HCT116 (cell line): ENCODE measurements around the gene PDE4B. TPM values are rescaled to one million over a fixed set of nuclear protein-coding genes. Genes with fewer than 3 reads are reported as not detected.

Experiments
- ATAC-seq: fragments of 200-7000 bp; cut with Tn5 transposase; 2 replicates; pipeline ENCODE4 v1.9.1; 2020; ENCODE audit warnings: mild to moderate bottlenecking, moderate library complexity
- BruUV-seq: library from RNA; stranded (reverse); fragments of 400-500 nt; replicated peaks from 2 replicates; lab custom pipeline; 2021; lab: Mats Ljungman, UMichigan
- CTCF ChIA-PET: fragments of 300-600 bp; sonication (Branson Sonifier 250); formaldehyde crosslinking; loops from one replicate; lab custom pipeline; 2021; ENCODE audit warnings: antibody characterized with exemption; lab: Charles Lee
- POLR2A ChIA-PET: fragments of 300-600, 350-600 bp; sonication (Branson Sonifier 250); formaldehyde crosslinking; loops from one replicate; lab custom pipeline; 2021; ENCODE audit warnings: antibody characterized with exemption; lab: Charles Lee
- RAD21 ChIA-PET, 2 experiments: fragments of 300-600 bp; sonication (Branson Sonifier 250); formaldehyde crosslinking; loops; one replicate each; lab custom pipeline; 2023; ENCODE audit warnings: low total read pairs in 2 of 2; ENCODE audit not compliant: uncharacterized antibody in 2 of 2, unreplicated experiment in 2 of 2, low non-redundant PET in 1 of 2; lab: Charles Lee
- DNase-seq: peaks from one replicate; pipeline ENCODE4 v3.0.0-alpha.2; 2010; ENCODE audit warnings: low read depth, low spot score
- H2AFZ ChIP-seq: fragments of 200-600 bp; shearing (Covaris generic), sonication (generic); 2 replicates; pipeline ENCODE4 v1.6.1; 2017; ENCODE audit warnings: low read depth, mixed run types, mixed read lengths, antibody characterized with exemption, low read length; ENCODE audit not compliant: poor library complexity, severe bottlenecking
- H3K27ac ChIP-seq: 2 replicates; pipeline ENCODE4 v1.5.1; 2012; ENCODE audit warnings: low read depth, low read length
- H3K27me3 ChIP-seq: fragments of 200-600 bp; sonication (generic); 2 replicates; pipeline ENCODE4 v1.6.1; 2016; ENCODE audit warnings: mixed run types, low read length, mixed read lengths; ENCODE audit not compliant: insufficient read depth
- H3K36me3 ChIP-seq, 2 experiments: fragments of 200-500 bp in 1 of 2; fragments of 200-600 bp in 1 of 2; sonication (Bioruptor generic) in 1 of 2; sonication (generic) in 1 of 2; 2 replicates each; pipeline versions ENCODE4 v1.5.1 to v1.6.1; 2014 to 2016; ENCODE audit warnings: low read length in 2 of 2, inconsistent platforms in 1 of 2, mixed read lengths in 1 of 2, mixed run types in 1 of 2; ENCODE audit not compliant: insufficient read depth in 2 of 2, control insufficient read depth in 1 of 2
- H3K4me1 ChIP-seq, 2 experiments: fragments of 200-600 bp in 1 of 2; sonication (generic) in 1 of 2; 2 replicates each; pipeline versions ENCODE4 v1.5.1 to v1.6.1; 2012 to 2017; ENCODE audit warnings: low read length in 2 of 2, inconsistent platforms in 1 of 2, mild to moderate bottlenecking in 1 of 2, mixed read lengths in 1 of 2, mixed run types in 1 of 2, moderate library complexity in 1 of 2; ENCODE audit not compliant: insufficient read depth in 2 of 2, control insufficient read depth in 1 of 2
- H3K4me2 ChIP-seq: fragments of 200-600 bp; sonication (generic); 2 replicates; pipeline ENCODE4 v1.6.1; 2017; ENCODE audit warnings: mixed run types, low read length, mixed read lengths
- H3K4me3 ChIP-seq, 2 experiments: fragments of 200-600 bp in 1 of 2; sonication (generic) in 1 of 2; replicated peaks in 1 of 2; 2 replicates each; pipeline ENCODE4 v1.5.1; 2011 to 2016; ENCODE audit warnings: low read length in 2 of 2, control low read depth in 1 of 2, low read depth in 1 of 2, mild to moderate bottlenecking in 1 of 2, mixed read lengths in 1 of 2, mixed run types in 1 of 2
- H3K79me2 ChIP-seq: fragments of 200-600 bp; sonication (generic); 2 replicates; pipeline ENCODE4 v1.6.1; 2017; ENCODE audit warnings: mild to moderate bottlenecking, mixed run types, low read length, moderate library complexity, mixed read lengths; ENCODE audit not compliant: insufficient read depth
- H3K9ac ChIP-seq: fragments of 200-600 bp; sonication (generic); 2 replicates; pipeline ENCODE4 v1.6.1; 2016; ENCODE audit warnings: low read length, mixed read lengths
- H3K9me2 ChIP-seq: fragments of 200-600 bp; sonication (generic), shearing (Covaris generic); 2 replicates; pipeline ENCODE4 v1.6.1; 2017; ENCODE audit warnings: mixed run types, mild to moderate bottlenecking, moderate library complexity; ENCODE audit not compliant: insufficient read depth
- H3K9me3 ChIP-seq, 2 experiments: fragments of 200-500 bp in 1 of 2; fragments of 200-600 bp in 1 of 2; sonication (Bioruptor generic) in 1 of 2; sonication (generic) in 1 of 2; 2 replicates each; pipeline ENCODE4 v1.6.1; 2014 to 2017; ENCODE audit warnings: low read length in 2 of 2, mixed read lengths in 2 of 2, inconsistent platforms in 1 of 2, low read depth in 1 of 2, mild to moderate bottlenecking in 1 of 2, mixed run types in 1 of 2, moderate library complexity in 1 of 2; ENCODE audit not compliant: control insufficient read depth in 1 of 2, insufficient read depth in 1 of 2
- H4K20me1 ChIP-seq: fragments of 200-600 bp; sonication (generic), shearing (Covaris generic); 2 replicates; pipeline ENCODE4 v1.6.1; 2017; ENCODE audit warnings: mixed run types, mild to moderate bottlenecking, moderate library complexity; ENCODE audit not compliant: insufficient read depth
- CBX3 ChIP-seq: IDR thresholded peaks from 2 replicates; pipeline ENCODE4 v1.6.1; 2012; ENCODE audit warnings: low read depth
- CEBPB ChIP-seq: IDR thresholded peaks from 2 replicates; pipeline ENCODE4 v1.6.1; 2012; ENCODE audit warnings: low read depth
- CTCF ChIP-seq, 3 experiments: fragments of 200-600 bp in 1 of 3; sonication (generic) in 1 of 3; IDR thresholded peaks in 2 of 3; conservative IDR thresholded peaks in 1 of 3; 2 replicates each; pipeline ENCODE4 v1.5.1; 2012 to 2017; ENCODE audit warnings: low read depth in 2 of 3, low read length in 2 of 3, antibody characterized with exemption in 1 of 3, borderline replicate concordance in 1 of 3, control low read depth in 1 of 3, mild to moderate bottlenecking in 1 of 3, mixed read lengths in 1 of 3, mixed run types in 1 of 3, moderate library complexity in 1 of 3; ENCODE audit not compliant: insufficient read depth in 1 of 3
- ELF1 ChIP-seq: IDR thresholded peaks from 2 replicates; pipeline ENCODE4 v1.6.1; 2012; ENCODE audit warnings: low read depth, borderline replicate concordance
- JUND ChIP-seq: IDR thresholded peaks from 2 replicates; pipeline ENCODE4 v1.6.1; 2012
- POLR2A ChIP-seq: IDR thresholded peaks from 2 replicates; pipeline ENCODE4 v1.7.0; 2011; ENCODE audit warnings: borderline replicate concordance; ENCODE audit not compliant: insufficient read depth, insufficient read length; ENCODE audit errors: extremely low read depth
- REST ChIP-seq: IDR thresholded peaks from 2 replicates; pipeline ENCODE4 v1.6.1; 2012; ENCODE audit warnings: low read depth
- SP1 ChIP-seq: IDR thresholded peaks from 2 replicates; pipeline ENCODE4 v1.6.1; 2012; ENCODE audit warnings: low read depth
- YY1 ChIP-seq: IDR thresholded peaks from 2 replicates; pipeline ENCODE4 v1.6.1; 2011; ENCODE audit warnings: low read length, low read depth, moderate library complexity, mild to moderate bottlenecking; ENCODE audit not compliant: insufficient replicate concordance; ENCODE audit errors: extremely low read depth
- ZNF274 ChIP-seq: fragments of 200-500 bp; sonication (Bioruptor generic); IDR thresholded peaks from 2 replicates; pipeline ENCODE4 v1.6.1; 2014; ENCODE audit warnings: mild to moderate bottlenecking, low read depth, low read length, inconsistent platforms
- intact Hi-C: fragments of 100-400 bp; cut with micrococcal nuclease; formaldehyde crosslinking; loops from 2 replicates; pipeline ENCODE4 v1.10.0; 2022
- total RNA-seq: library from RNA; stranded (reverse); gene quantifications from one replicate; pipeline ENCODE4 v1.2.1, GENCODE V29; 2021; ENCODE audit not compliant: unreplicated experiment

Gene PDE4B
- total RNA-seq, 1 experiment from 2014 or later = 76.9 TPM

GRCh38 chr1:66316464-66317247, 524.0 kb downstream of the PDE4B start:
- peak overlapping the region; percentile 68 for H3K4me2 ChIP-seq
- ATAC-seq (no peak), DNase-seq (no peak)
- H3K27ac ChIP-seq = peak overlapping the region; percentile 78
- RAD21 ChIA-PET = no interaction called here
- H3K9me3 ChIP-seq = no peaks in the 10 kb centered on the region
- CTCF ChIA-PET = no interaction called here
- H3K36me3 ChIP-seq = no peaks in the 10 kb centered on the region; a peak in 1 of 4 replicates
- POLR2A ChIA-PET = interaction anchor here (1.0 to 2.4 kb wide), 3 partner anchors 10 to 34 kb away, joined by 3 to 8 read pairs (median 4); no protein-coding TSS in a partner anchor
- H2AFZ ChIP-seq = no peak overlapping the region
- H3K9me2 ChIP-seq = no peaks in the 10 kb centered on the region
- peaks cover 50 to 63% of the 10 kb centered on the region in 2 experiments for H3K4me1 ChIP-seq
- intact Hi-C loops = no loop called here
- H3K27me3 ChIP-seq = no peaks in the 10 kb centered on the region
- no peak overlapping the region for H3K4me3 ChIP-seq
- no peaks in the 10 kb centered on the region for H4K20me1 ChIP-seq
- no peak for TF ChIP-seq SP1
- TF ChIP-seq JUND = no peak
- no peak for TF ChIP-seq CTCF (IDR thresholded peaks at IDR 0.05 in 2 of 3, conservative IDR thresholded peaks at IDR 0.05 in 1 of 3; ENCODE audit: borderline replicate concordance in 1 of 3, insufficient read depth in 1 of 3, low read depth in 2 of 3, low read length in 2 of 3)
- TF ChIP-seq REST = no peak
- no peak for TF ChIP-seq ELF1
- TF ChIP-seq POLR2A = no peak
- no peak for TF ChIP-seq CBX3
- TF ChIP-seq ZNF274 = no peak
- no peak for TF ChIP-seq YY1
- TF ChIP-seq CEBPB = no peak
- peak overlapping the region; percentile 60 for H3K9ac ChIP-seq
- no peaks in the 10 kb centered on the region for H3K79me2 ChIP-seq
- no TSS peak for BruUV-seq
